Tibial artery (tissue), 4 donors: ENCODE results near the gene OR10H1.
A peak's percentile ranks its signal among the peaks of the same experiment; 100 is the strongest.
"Not testable (repeated sequence)": the region's sequence is repeated elsewhere in the genome, so short reads cannot be mapped to it uniquely, and the experiment has no call there.

Source experiments
- DNase-seq, 2 donors: peaks; one replicate each; pipeline ENCODE4 v3.0.0-alpha.2; 2019
- H3K27ac ChIP-seq, 2 donors: fragments of 200-600 bp; sonication (generic) in 1 of 2; 1 replicate in 1 of 2; 2 replicates in 1 of 2; pipeline ENCODE4 v1.5.1; 2018 to 2019; ENCODE audit warnings: mild to moderate bottlenecking in 1 of 2
- H3K27me3 ChIP-seq, 2 donors: fragments of 200-600 bp; sonication (generic) in 1 of 2; one replicate each; pipeline versions ENCODE4 v1.5.1 to v1.6.0; 2016 to 2019
- H3K36me3 ChIP-seq, 3 donors: fragments of 200-600 bp; sonication (generic) in 2 of 3; one replicate each; pipeline ENCODE4 v1.5.1; 2016 to 2019; ENCODE audit warnings: mild to moderate bottlenecking in 2 of 3
- H3K4me1 ChIP-seq, 4 donors: fragments of 200-600 bp; sonication (generic) in 2 of 4; 1 replicate in 3 of 4; 2 replicates in 1 of 4; pipeline ENCODE4 v1.5.1; 2016 to 2019
- H3K4me3 ChIP-seq, 2 donors: fragments of 200-600 bp; sonication (generic) in 1 of 2; 1 replicate in 1 of 2; 2 replicates in 1 of 2; pipeline ENCODE4 v1.5.1; 2018 to 2019; ENCODE audit warnings: mild to moderate bottlenecking in 2 of 2
- H3K9me3 ChIP-seq, 3 donors: fragments of 200-600 bp; sonication (generic) in 1 of 3; one replicate each; pipeline ENCODE4 v1.5.1; 2016 to 2019
- CTCF ChIP-seq, 2 experiments: fragments of 200-600 bp in 1 of 2; fragments of 450-650 bp in 1 of 2; IDR thresholded peaks; one replicate each; pipeline ENCODE4 v1.5.1; 2017 to 2019; ENCODE audit warnings: antibody characterized with exemption in 2 of 2, mild to moderate bottlenecking in 1 of 2, moderate library complexity in 1 of 2
- intact Hi-C: fragments of 100-400 bp; cut with DNase I; formaldehyde crosslinking; loops from one replicate; pipeline ENCODE4 v1.15.0; 2023; ENCODE audit warnings: low total_unique reads

Gene OR10H1

GRCh38 chr19:15813916-15814315 lies 1.5 kb downstream of the OR10H1 start:
- Histone ChIP-seq H3K9me3 (no peaks in the 10 kb centered on the region), H3K4me3 (no peak overlapping the region), H3K4me1 (no peaks in the 10 kb centered on the region), H3K36me3 (no peaks in the 10 kb centered on the region), H3K27me3 (peaks cover 0 to 40% of the 10 kb centered on the region in 2 donors), H3K27ac (no peak overlapping the region)
- intact Hi-C loops, result no loop called here
- no peak for DNase-seq
- no peak for TF ChIP-seq CTCF (IDR thresholded peaks at IDR 0.05)

GRCh38 chr19:15812060-15812722 lies 3.3 kb downstream of the OR10H1 start:
- intact Hi-C loops, result no loop called here
- no peak for TF ChIP-seq CTCF (IDR thresholded peaks at IDR 0.05)
- no peak overlapping the region for H3K4me3 ChIP-seq
- DNase-seq, result no peak
- H3K9me3 ChIP-seq, result no peaks in the 10 kb centered on the region
- peaks cover 0 to 45% of the 10 kb centered on the region in 2 donors for H3K27me3 ChIP-seq
- H3K27ac ChIP-seq, result no peak overlapping the region
- no peaks in the 10 kb centered on the region for H3K36me3 ChIP-seq
- no peaks in the 10 kb centered on the region for H3K4me1 ChIP-seq

- DNase-seq, result no peak
- H3K9me3 ChIP-seq, result no peaks in the 10 kb centered on the region
- intact Hi-C loops, result no loop called here
- peaks cover 0 to 47% of the 10 kb centered on the region in 2 donors for H3K27me3 ChIP-seq
- no peaks in the 10 kb centered on the region for H3K36me3 ChIP-seq
- TF ChIP-seq CTCF (IDR thresholded peaks at IDR 0.05), result no peak
- H3K27ac ChIP-seq, result no peak overlapping the region
- H3K4me1 ChIP-seq, result no peaks in the 10 kb centered on the region
- H3K4me3 ChIP-seq, result no peak overlapping the region
Measured at GRCh38 chr19:15811476-15811875, 4.0 kb downstream of the OR10H1 start.

- TF ChIP-seq CTCF (IDR thresholded peaks at IDR 0.05), result peak in 1 of 2 experiments; percentile 12
- Histone ChIP-seq H3K4me1 (no peaks in the 10 kb centered on the region), H3K27ac (no peak overlapping the region), H3K36me3 (no peaks in the 10 kb centered on the region), H3K27me3 (peaks cover 0 to 49% of the 10 kb centered on the region in 2 donors), H3K4me3 (no peak overlapping the region), H3K9me3 (no peaks in the 10 kb centered on the region)
- intact Hi-C loops, result no loop called here
- DNase-seq, result no peak
Measured at GRCh38 chr19:15810335-15810734, 5.1 kb downstream of the OR10H1 start.

GRCh38 chr19:15794279-15794678 lies 21.2 kb downstream of the OR10H1 start:
- H3K4me1 ChIP-seq, H3K9me3 ChIP-seq, intact Hi-C loops, H3K27ac ChIP-seq, H3K4me3 ChIP-seq, DNase-seq, H3K36me3 ChIP-seq: not testable (repeated sequence)
- peaks cover 0 to 22% of the 10 kb centered on the region in 2 donors for H3K27me3 ChIP-seq

- Histone ChIP-seq H3K4me1 (no peaks in the 10 kb centered on the region), H3K27ac (no peak overlapping the region), H3K4me3 (no peak overlapping the region), H3K36me3 (no peaks in the 10 kb centered on the region), H3K27me3 (peaks cover 0 to 31% of the 10 kb centered on the region in 2 donors), H3K9me3 (no peaks in the 10 kb centered on the region)
- DNase-seq, result no peak
- TF ChIP-seq CTCF (IDR thresholded peaks at IDR 0.05), result no peak
- intact Hi-C loops, result no loop called here
Measured at GRCh38 chr19:15790096-15790495, 25.4 kb downstream of the OR10H1 start.
